PC-9 (cell line): ENCODE measurements around the gene MPDU1. TPM values are rescaled to one million over a fixed set of nuclear protein-coding genes. Genes with fewer than 3 reads are reported as not detected.

Experiments
- BruUV-seq: library from RNA; stranded (reverse); fragments of 400-500 nt; replicated peaks from 2 replicates; lab custom pipeline; 2021; lab: Mats Ljungman, UMichigan
- CTCF ChIA-PET: fragments of 300-600 bp; sonication (Branson Sonifier 250); formaldehyde crosslinking; loops from one replicate; lab custom pipeline; 2022; ENCODE audit warnings: antibody characterized with exemption; lab: Charles Lee
- POLR2A ChIA-PET: fragments of 300-600 bp; sonication (Branson Sonifier 250); formaldehyde crosslinking; loops from one replicate; lab custom pipeline; 2022; ENCODE audit warnings: antibody characterized with exemption; ENCODE audit not compliant: unreplicated experiment; lab: Charles Lee
- DNase-seq, 2 experiments: peaks; one replicate each; pipeline versions ENCODE4 v3.0.0 to v3.0.0-alpha.2; 2015 to 2022; ENCODE audit warnings: mixed read lengths in 1 of 2
- H2AFZ ChIP-seq: fragments of 200-600 bp; sonication (generic); 2 replicates; pipeline ENCODE4 v1.8.1; 2017; ENCODE audit warnings: antibody characterized with exemption
- H3F3A ChIP-seq: fragments of 200-600 bp; sonication (generic); 2 replicates; pipeline ENCODE4 v1.8.1; 2017; ENCODE audit warnings: antibody characterized with exemption, mild to moderate bottlenecking, low read depth; ENCODE audit not compliant: insufficient read depth
- H3K27ac ChIP-seq: fragments of 200-600 bp; sonication (generic); 2 replicates; pipeline ENCODE4 v1.6.1; 2016; ENCODE audit warnings: mixed run types
- H3K27me3 ChIP-seq: fragments of 200-600 bp; sonication (generic); 2 replicates; pipeline ENCODE4 v1.6.1; 2016; ENCODE audit warnings: low read depth, mixed run types; ENCODE audit not compliant: insufficient read depth
- H3K36me3 ChIP-seq: fragments of 200-600 bp; sonication (generic); 2 replicates; pipeline ENCODE4 v1.6.1; 2016; ENCODE audit warnings: low read depth, mixed run types
- H3K4me1 ChIP-seq: fragments of 200-600 bp; sonication (generic); replicated peaks from 2 replicates; pipeline ENCODE4 v1.6.1; 2016; ENCODE audit warnings: mixed run types; ENCODE audit not compliant: insufficient read depth
- H3K4me2 ChIP-seq: fragments of 200-600 bp; sonication (generic); 2 replicates; pipeline ENCODE4 v1.6.1; 2017; ENCODE audit warnings: mixed run types
- H3K4me3 ChIP-seq: fragments of 200-600 bp; sonication (generic); 2 replicates; pipeline ENCODE4 v1.6.1; 2016; ENCODE audit warnings: mixed run types
- H3K79me2 ChIP-seq: fragments of 200-600 bp; sonication (generic); 2 replicates; pipeline ENCODE4 v1.6.1; 2017; ENCODE audit warnings: low read depth, mixed run types
- H3K9me2 ChIP-seq: fragments of 200-600 bp; sonication (generic); 2 replicates; pipeline ENCODE4 v1.8.1; 2017; ENCODE audit warnings: mild to moderate bottlenecking; ENCODE audit not compliant: insufficient read depth
- H3K9me3 ChIP-seq: fragments of 200-600 bp; sonication (generic); 2 replicates; pipeline ENCODE4 v1.8.1; 2016; ENCODE audit warnings: low read depth; ENCODE audit not compliant: insufficient read depth
- H4K20me1 ChIP-seq: fragments of 200-600 bp; sonication (generic); 2 replicates; pipeline ENCODE4 v1.8.1; 2017; ENCODE audit not compliant: insufficient read depth
- CTCF ChIP-seq: fragments of 200-600 bp; sonication (generic); conservative IDR thresholded peaks from 2 replicates; pipeline ENCODE4 v1.6.1; 2017; ENCODE audit warnings: mixed run types, antibody characterized with exemption, mild to moderate bottlenecking, moderate library complexity
- EZH2 ChIP-seq: fragments of 200-600 bp; sonication (generic); IDR thresholded peaks from 2 replicates; pipeline ENCODE4 v1.8.0; 2017; ENCODE audit warnings: antibody characterized with exemption, low read depth
- intact Hi-C: fragments of 100-400 bp; cut with micrococcal nuclease; formaldehyde crosslinking; loops from one replicate; pipeline ENCODE4 v1.10.0; 2022; ENCODE audit not compliant: unreplicated experiment
- total RNA-seq: library from RNA; stranded (reverse); gene quantifications from 2 replicates; pipeline ENCODE4 v1.2.3, GENCODE V29; 2021

Gene MPDU1
- total RNA-seq, 1 experiment from 2014 or later = 44.2 TPM

- Histone ChIP-seq H2AFZ (no peak overlapping the region), H3K9me2 (no peaks in the 10 kb centered on the region), H3F3A (no peaks in the 10 kb centered on the region), H4K20me1 (no peaks in the 10 kb centered on the region), H3K4me2 (no peak overlapping the region), H3K27me3 (no peaks in the 10 kb centered on the region), H3K27ac (no peak overlapping the region), H3K79me2 (no peaks in the 10 kb centered on the region), H3K9me3 (no peaks in the 10 kb centered on the region), H3K36me3 (no peaks in the 10 kb centered on the region), H3K4me3 (no peak overlapping the region), H3K4me1 (no peaks in the 10 kb centered on the region)
- intact Hi-C loops = loop anchor here (5.0 kb wide), 1 partner anchor 53 kb away; the partner anchor contains the start of genes TP53 and WRAP53
- TF ChIP-seq CTCF = peak; percentile 40
- TF ChIP-seq EZH2 = no peak
- ChIA-PET CTCF (no interaction called here), POLR2A (interaction anchor here (0.7 kb wide), 1 partner anchor 1079 kb away, joined by 6 read pairs; no protein-coding TSS in a partner anchor)
- BruUV-seq = no TSS peak
- peak in 1 of 2 experiments; percentile 34 for DNase-seq
Measured at GRCh38 chr17:7634384-7634783, 50.7 kb downstream of the MPDU1 start.

- Histone ChIP-seq H3K36me3 (no peaks in the 10 kb centered on the region), H3K4me1 (no peaks in the 10 kb centered on the region), H3F3A (no peaks in the 10 kb centered on the region), H3K4me3 (no peak overlapping the region), H4K20me1 (no peaks in the 10 kb centered on the region), H3K9me3 (no peaks in the 10 kb centered on the region), H3K27ac (no peak overlapping the region), H3K9me2 (no peaks in the 10 kb centered on the region), H3K4me2 (no peak overlapping the region), H3K27me3 (no peaks in the 10 kb centered on the region), H2AFZ (no peak overlapping the region), H3K79me2 (no peaks in the 10 kb centered on the region)
- ChIA-PET POLR2A (no interaction called here), CTCF (no interaction called here)
- TF ChIP-seq EZH2 (no peak), CTCF (no peak)
- DNase-seq = no peak
- no TSS peak for BruUV-seq
- intact Hi-C loops = no loop called here
Measured at GRCh38 chr17:7636163-7636562, 52.5 kb downstream of the MPDU1 start.

Other genes starting within 250 kb of the MPDU1 start
- gene ACAP1, start 247.3 kb upstream of the MPDU1 start, total RNA-seq = 10.9 and 28.5 TPM in 2 replicates
- gene KCTD11, start 231.7 kb upstream of the MPDU1 start, total RNA-seq = 16.4 and 18.3 TPM in 2 replicates
- gene TMEM95, start 228.7 kb upstream of the MPDU1 start, total RNA-seq = 0.45 and 0.50 TPM in 2 replicates
- gene TNK1, start 202.8 kb upstream of the MPDU1 start, total RNA-seq = 15.8 and 18.8 TPM in 2 replicates
- gene PLSCR3, start 189.3 kb upstream of the MPDU1 start, total RNA-seq = 53.0 and 64.5 TPM in 2 replicates
- 55.4 and 91.7 TPM in 2 replicates for gene TMEM256, start 179.8 kb upstream of the MPDU1 start, total RNA-seq
- 86.3 and 98.8 TPM in 2 replicates for gene NLGN2, start 176.0 kb upstream of the MPDU1 start, total RNA-seq
- gene SPEM1, start 163.5 kb upstream of the MPDU1 start, total RNA-seq = 0.83 and 1.1 TPM in 2 replicates
- gene SPEM2, start 158.2 kb upstream of the MPDU1 start, total RNA-seq = 0.50 TPM in 1 of 2 replicates, not detected in the other
- not detected in 2 replicates for gene SPEM3, start 155.0 kb upstream of the MPDU1 start, total RNA-seq
- gene TMEM102, start 148.4 kb upstream of the MPDU1 start, total RNA-seq = 17.0 and 20.7 TPM in 2 replicates
- 15.2 and 23.2 TPM in 2 replicates for gene FGF11, start 144.3 kb upstream of the MPDU1 start, total RNA-seq
- gene CHRNB1, start 138.8 kb upstream of the MPDU1 start, total RNA-seq = 31.9 and 53.4 TPM in 2 replicates
- 50.6 and 54.0 TPM in 2 replicates for gene ZBTB4, start 104.2 kb upstream of the MPDU1 start, total RNA-seq
- gene SLC35G6, start 102.4 kb upstream of the MPDU1 start, total RNA-seq = not detected in 2 replicates
- gene POLR2A, start 99.5 kb upstream of the MPDU1 start, total RNA-seq = 149 and 166 TPM in 2 replicates
- gene TNFSF12, start 34.8 kb upstream of the MPDU1 start, total RNA-seq = 14.3 and 21.5 TPM in 2 replicates
- 46.4 and 65.4 TPM in 2 replicates for gene TNFSF13, start 25.1 kb upstream of the MPDU1 start, total RNA-seq
- 68.4 and 72.4 TPM in 2 replicates for gene SENP3, start 21.9 kb upstream of the MPDU1 start, total RNA-seq
- gene CD68, start 4.2 kb upstream of the MPDU1 start, total RNA-seq = 27.0 and 37.0 TPM in 2 replicates
- gene SOX15, start 6.2 kb downstream of the MPDU1 start, total RNA-seq = 80.9 and 124 TPM in 2 replicates
- gene FXR2, start 31.0 kb downstream of the MPDU1 start, total RNA-seq = 61.5 and 63.7 TPM in 2 replicates
- gene SAT2, start 44.0 kb downstream of the MPDU1 start, total RNA-seq = 52.0 and 68.7 TPM in 2 replicates
- 0.52 and 1.0 TPM in 2 replicates for gene SHBG, start 46.3 kb downstream of the MPDU1 start, total RNA-seq
- 0.63 and 0.73 TPM in 2 replicates for gene ATP1B2, start 67.1 kb downstream of the MPDU1 start, total RNA-seq
- gene TP53, start 103.6 kb downstream of the MPDU1 start, total RNA-seq = 307 and 340 TPM in 2 replicates
- 31.9 and 37.2 TPM in 2 replicates for gene WRAP53, start 104.6 kb downstream of the MPDU1 start, total RNA-seq
- gene EFNB3, start 121.3 kb downstream of the MPDU1 start, total RNA-seq = 1.5 and 1.6 TPM in 2 replicates
- 10.6 and 11.6 TPM in 2 replicates for gene DNAH2, start 133.9 kb downstream of the MPDU1 start, total RNA-seq